Retinal pigment epithelial cell (primary cell): ENCODE measurements around the gene PLEK.

Experiments
- DNase-seq: peaks from one replicate; pipeline ENCODE4 v3.0.0-alpha.2; 2010; ENCODE audit warnings: low read depth
- H3K4me3 ChIP-seq: 2 replicates; pipeline ENCODE4 v1.5.1; 2011; ENCODE audit warnings: mild to moderate bottlenecking, low read length, control low read depth, moderate library complexity
- CTCF ChIP-seq: conservative IDR thresholded peaks from 2 replicates; pipeline ENCODE4 v1.5.1; 2011; ENCODE audit warnings: low read depth, low read length, control low read depth, inconsistent platforms

The PLEK gene

GRCh38 chr2:68384485-68385107, 19.5 kb downstream of the PLEK start:
- no peak for TF ChIP-seq CTCF
- no peak overlapping the region for H3K4me3 ChIP-seq
- no peak for DNase-seq

GRCh38 chr2:68385220-68385906, 20.3 kb downstream of the PLEK start:
- no peak overlapping the region for H3K4me3 ChIP-seq
- DNase-seq, result no peak
- no peak for TF ChIP-seq CTCF

GRCh38 chr2:68385907-68386287, 20.8 kb downstream of the PLEK start:
- TF ChIP-seq CTCF, result no peak
- H3K4me3 ChIP-seq, result no peak overlapping the region
- no peak for DNase-seq

- TF ChIP-seq CTCF, result no peak
- DNase-seq, result no peak
- H3K4me3 ChIP-seq, result no peak overlapping the region
Measured at GRCh38 chr2:68386365-68386764, 21.3 kb downstream of the PLEK start.

- H3K4me3 ChIP-seq, result no peak overlapping the region
- TF ChIP-seq CTCF, result no peak
- no peak for DNase-seq
Measured at GRCh38 chr2:68387408-68388350, 22.6 kb downstream of the PLEK start.

- no peak overlapping the region for H3K4me3 ChIP-seq
- no peak for DNase-seq
- TF ChIP-seq CTCF, result no peak
Measured at GRCh38 chr2:68388358-68388757, 23.3 kb downstream of the PLEK start.
